GM03348 (cell line): ENCODE measurements around the gene SLC26A6.

Experiments
- DNase-seq: peaks from one replicate; pipeline ENCODE4 v3.0.0; 2012; ENCODE audit warnings: low spot score

Gene SLC26A6

GRCh38 chr3:48599077-48599501, 36.2 kb downstream of the SLC26A6 start:
- no peak for DNase-seq

DNA sequence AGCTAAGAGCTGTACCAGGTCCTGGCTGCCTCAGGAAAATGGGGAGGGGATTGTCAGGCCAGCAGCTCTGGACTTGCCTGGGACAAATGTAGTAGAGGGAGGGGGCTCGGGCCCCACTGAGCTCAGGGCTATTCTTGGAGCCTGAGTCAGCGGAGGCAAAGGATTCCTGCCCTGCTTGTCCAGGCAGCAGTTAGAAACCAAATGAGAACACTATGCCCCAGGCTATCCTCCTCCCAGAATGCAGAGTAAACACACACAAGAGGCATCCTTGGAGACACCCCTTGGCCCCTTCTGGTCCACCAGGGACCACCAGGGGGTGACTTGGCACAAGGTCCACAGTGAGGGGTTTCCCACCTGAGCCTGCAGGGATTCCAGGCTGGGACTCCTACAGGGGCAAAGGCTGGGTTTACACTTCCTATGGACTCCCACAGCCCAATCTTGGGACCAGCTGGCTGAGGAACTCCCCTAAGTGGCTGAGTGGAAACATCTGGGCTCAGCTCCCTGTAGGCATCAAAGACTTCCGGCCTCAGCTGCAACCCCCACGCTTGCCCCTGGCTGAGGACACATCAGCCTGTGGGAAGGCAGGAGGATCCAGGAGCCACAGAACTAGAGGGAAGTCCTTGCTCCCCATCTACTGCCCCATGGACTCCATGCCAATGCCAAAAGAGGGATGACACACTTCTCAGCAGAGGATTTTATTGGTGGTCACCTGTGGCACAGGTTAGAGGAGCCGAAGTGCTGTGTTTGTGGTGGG, 36.8 kb downstream of the SLC26A6 start:
- peak; percentile 92 for DNase-seq

- DNase-seq: no peak
Measured at GRCh38 chr3:48597408-48597800, 37.9 kb downstream of the SLC26A6 start.

- DNase-seq: no peak
Measured at GRCh38 chr3:48596676-48597407, 38.4 kb downstream of the SLC26A6 start.

DNA sequence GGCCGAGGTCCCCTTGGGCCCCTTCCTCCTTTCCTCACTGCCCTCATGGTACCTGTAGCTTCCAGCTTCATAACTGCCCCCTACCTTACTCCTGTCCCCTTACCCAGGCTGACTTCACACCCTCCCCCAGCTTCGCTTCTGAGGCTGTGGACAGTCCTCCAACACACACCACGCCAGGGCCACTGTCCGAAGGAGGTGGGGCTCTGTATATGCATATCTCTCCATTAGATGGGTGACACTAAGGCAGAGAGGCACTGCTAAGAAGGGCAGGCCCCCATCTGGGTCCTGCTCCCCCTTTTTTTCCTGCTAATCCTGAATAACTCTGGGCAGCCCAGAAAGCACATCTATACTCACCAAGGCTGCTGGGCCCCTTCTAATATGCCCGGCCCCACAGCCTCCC, 39.1 kb downstream of the SLC26A6 start:
- DNase-seq: no peak

- peak; percentile 91 for DNase-seq
Measured at GRCh38 chr3:48595526-48596121, 39.6 kb downstream of the SLC26A6 start.

GRCh38 chr3:48595075-48595525, 40.2 kb downstream of the SLC26A6 start, which contains the start of gene COL7A1:
Gene COL7A1, minus strand, starts transcription at chr3:48595329. Its CDS starts 170 bp downstream, at chr3:48595159.
- DNase-seq: peak; percentile 63

GRCh38 chr3:48594417-48595049, 40.7 kb downstream of the SLC26A6 start:
- DNase-seq: no peak

GRCh38 chr3:48593337-48593736, 41.9 kb downstream of the SLC26A6 start:
- DNase-seq: no peak

DNA sequence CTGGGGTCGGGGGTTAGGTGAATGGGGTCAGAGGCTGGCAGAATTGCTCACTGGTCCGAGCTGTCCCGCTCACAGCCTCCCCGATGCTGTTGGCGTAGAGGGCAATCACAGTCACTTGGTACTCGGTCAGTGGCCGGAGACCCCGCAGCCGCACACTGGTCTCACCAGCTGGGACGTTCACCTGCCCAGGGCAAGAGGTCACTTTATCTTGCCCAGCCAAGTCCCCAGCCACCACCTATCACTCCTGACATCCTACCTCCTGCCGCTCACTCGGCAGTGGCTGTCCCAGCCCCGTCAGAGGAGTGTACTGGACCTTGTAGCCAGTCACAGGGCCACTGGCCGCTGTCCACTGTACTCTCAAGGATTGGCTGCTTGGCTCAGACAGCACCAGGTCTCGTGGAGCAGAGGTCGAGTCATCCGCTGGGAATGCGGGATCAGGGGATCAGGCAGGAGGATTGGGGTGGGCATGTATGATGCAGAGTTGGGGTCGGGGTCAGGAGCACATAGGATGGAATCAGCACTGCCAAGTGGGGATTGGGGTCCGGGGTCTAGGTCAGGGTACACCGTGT, 42.7 kb downstream of the SLC26A6 start:
- DNase-seq: no peak

- no peak for DNase-seq
Measured at GRCh38 chr3:48591886-48592518, 43.3 kb downstream of the SLC26A6 start.

DNA sequence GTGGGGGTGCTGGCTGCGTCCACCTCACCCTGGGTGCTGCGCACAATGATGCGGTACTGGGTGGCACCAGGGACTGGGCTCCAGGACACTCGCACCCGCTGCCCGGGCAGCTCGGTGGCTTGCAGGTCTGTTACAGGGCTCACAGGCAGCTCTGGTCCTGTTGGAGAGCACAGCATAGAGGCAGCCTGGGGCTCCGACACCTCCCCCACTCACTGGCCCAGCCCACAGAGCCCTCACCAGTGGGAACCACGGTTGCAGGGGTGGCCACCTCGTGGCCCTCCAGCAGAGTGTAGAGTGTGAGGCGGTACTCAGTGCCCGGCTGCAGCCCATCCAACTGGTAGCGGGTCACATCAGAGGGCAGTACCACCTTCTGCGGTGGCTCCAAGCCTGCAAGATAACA, 43.8 kb downstream of the SLC26A6 start:
- no peak for DNase-seq

- no peak for DNase-seq
Measured at GRCh38 chr3:48588230-48588629, 47.0 kb downstream of the SLC26A6 start.

- no peak for DNase-seq
Measured at GRCh38 chr3:48587686-48588085, 47.6 kb downstream of the SLC26A6 start.

DNA sequence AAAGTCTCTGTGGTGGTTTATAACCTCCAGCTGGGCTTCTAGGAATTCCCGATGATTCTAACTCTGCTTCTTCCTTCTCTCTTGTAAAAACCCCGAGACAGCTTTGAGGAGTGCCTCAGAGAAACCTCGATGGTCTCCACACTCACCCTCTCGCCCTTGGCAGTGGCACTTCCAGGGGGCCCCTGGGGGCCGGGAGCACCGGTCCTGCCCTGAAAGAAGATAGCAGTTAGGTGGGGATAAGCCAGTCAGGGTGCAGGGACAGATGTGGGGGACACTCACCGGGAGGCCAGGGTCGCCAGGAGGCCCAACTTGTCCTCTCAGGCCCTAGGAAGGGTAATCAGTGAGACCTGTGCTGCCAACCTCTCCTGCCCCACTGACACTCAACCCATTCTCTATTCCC, 49.9 kb downstream of the SLC26A6 start:
- no peak for DNase-seq

GRCh38 chr3:48584836-48585235, 50.4 kb downstream of the SLC26A6 start:
- no peak for DNase-seq

GRCh38 chr3:48581621-48582481, 53.4 kb downstream of the SLC26A6 start:
- no peak for DNase-seq

DNA sequence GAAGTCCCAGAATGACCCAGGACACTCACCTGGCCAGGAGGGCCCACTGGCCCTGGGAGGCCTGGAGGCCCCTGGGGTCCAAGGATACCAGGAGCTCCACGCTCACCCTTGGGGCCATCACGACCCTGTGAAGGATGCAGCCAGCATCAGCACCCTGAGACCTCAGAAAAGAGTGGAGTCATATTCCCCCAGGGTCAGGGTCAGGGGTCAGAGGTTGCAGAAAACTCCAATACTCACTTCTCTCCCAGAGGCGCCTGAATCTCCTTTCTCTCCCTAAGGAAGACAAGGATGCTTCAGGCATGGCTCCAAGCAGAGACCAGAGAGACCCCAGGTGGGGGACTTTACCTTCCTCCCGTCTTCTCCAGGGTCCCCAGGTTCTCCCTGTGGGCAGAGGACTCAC, 58.6 kb downstream of the SLC26A6 start:
- no peak for DNase-seq
